Embryonic facial prominence (tissue), 1 donor: ENCODE data around the gene HAO1.
"Not testable (repeated sequence)": the region's sequence is repeated elsewhere in the genome, so short reads cannot be mapped to it uniquely, and the experiment has no call there.

ENCODE experiments used
- DNase-seq: peaks from one replicate; pipeline ENCODE4 v3.0.0-alpha.2; 2016; ENCODE audit errors: extremely low spot score

Gene HAO1

GRCh38 chr20:7940341-7940740 is at the start of gene HAO1:
TSS of gene HAO1 (minus strand) at chr20:7940458. CDS start at chr20:7940422, 36 bp downstream.
- DNase-seq = no peak

DNA sequence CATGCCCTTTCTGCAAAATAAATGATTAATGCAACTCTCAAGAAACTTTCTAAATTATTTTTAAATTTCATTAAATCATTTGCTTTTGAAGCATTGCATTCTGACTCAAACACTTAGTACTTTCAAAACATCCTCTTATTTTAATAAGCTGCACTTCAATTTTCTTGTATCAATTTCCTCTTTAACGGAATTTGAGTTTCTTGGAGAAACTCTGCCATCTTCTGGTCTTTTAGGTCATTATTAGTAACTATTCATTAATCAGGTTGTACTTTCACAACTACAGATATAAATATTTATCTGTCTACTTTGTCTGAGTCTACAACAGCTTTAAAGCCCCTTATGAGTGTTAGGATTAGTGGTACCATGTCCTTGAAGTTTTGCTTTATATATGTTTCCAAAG is 49.1 kb upstream of the HAO1 start:
- no peak for DNase-seq

- no peak for DNase-seq
Observed at GRCh38 chr20:7985916-7986315, 45.7 kb upstream of the HAO1 start.

- no peak for DNase-seq
Observed at GRCh38 chr20:7984192-7984591, 43.9 kb upstream of the HAO1 start.

DNA sequence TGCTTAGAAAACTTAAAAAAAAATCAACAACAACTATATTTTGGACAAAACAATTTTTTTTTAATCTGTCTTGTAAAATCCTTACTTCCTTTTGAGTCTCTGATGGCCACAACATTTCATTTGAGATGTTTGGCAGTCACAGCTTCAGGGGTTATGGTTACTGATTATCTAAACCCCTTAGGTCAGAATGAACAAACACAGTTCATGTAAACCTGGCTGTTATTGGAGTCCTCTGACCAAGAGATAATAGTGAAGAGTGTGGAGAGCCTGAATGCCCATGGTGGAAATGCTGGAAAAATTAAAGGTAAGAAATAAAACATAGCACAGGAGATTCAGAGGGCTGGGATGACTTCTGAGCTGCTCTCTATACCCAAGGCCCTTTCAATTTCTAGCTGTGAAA is 41.1 kb upstream of the HAO1 start:
- no peak for DNase-seq

GRCh38 chr20:7980332-7981046 is 40.2 kb upstream of the HAO1 start:
- DNase-seq = no peak

GRCh38 chr20:7977709-7978108 is 37.5 kb upstream of the HAO1 start:
- no peak for DNase-seq

DNA sequence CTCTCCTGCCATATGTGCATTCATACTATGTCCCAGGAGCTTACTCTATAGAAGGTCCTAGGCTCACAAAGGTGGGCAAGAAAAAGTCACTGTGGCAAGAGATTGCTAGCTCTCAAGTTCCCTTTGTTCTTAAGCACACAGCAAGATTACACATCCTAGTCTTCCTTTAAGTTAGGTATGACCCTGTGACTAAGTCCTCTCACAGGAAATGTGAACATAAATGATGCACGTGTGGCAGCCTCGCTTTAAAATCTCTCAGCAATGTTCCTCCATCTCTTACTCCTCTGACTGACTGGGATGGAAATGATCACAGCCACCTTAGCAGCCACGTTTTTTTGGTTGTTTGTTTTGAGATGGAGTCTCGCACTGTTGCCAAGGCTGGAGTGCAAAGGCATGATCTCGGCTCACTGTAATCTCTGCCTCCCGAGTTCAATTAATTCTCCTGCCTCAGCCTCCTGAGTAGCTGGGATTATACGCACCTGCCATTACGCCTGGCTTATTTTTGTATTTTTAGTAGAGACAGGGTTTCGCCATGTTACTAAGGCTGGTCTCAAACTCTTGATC is 35.7 kb upstream of the HAO1 start:
- no peak for DNase-seq

GRCh38 chr20:7974785-7975435 is 34.7 kb upstream of the HAO1 start:
- DNase-seq = no peak

- no peak for DNase-seq
Observed at GRCh38 chr20:7971536-7972280, 31.4 kb upstream of the HAO1 start.

DNA sequence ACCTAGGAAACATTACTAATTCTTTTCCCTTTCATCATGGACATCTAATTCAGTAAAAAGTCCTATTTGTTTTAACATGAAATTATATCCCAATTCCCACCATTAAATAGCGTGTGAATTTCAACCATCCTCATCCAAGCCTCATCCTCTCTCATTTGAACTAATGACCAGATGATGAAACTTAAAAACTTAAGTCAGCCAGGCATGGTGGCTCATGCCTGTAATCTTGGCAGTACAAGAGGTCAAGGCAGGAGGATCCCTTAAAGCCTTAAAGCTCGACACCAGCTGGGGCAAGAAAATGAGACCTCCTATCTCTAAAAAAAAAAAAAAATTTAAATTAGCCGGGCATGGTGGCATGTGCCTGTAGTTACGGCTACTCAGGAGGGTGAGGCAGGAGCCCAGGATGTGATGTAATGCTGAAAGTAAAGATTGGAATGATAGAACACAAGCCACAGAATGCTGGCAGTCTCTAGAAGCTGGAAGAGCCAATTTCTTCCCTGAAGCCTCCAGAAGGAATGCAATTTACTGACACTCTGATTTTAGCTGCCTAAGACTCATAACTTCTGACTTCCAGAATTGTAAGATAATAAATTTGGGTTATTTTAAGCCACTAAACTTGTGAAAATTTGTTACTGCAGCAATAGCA is 27.1 kb upstream of the HAO1 start:
- no peak for DNase-seq

DNA sequence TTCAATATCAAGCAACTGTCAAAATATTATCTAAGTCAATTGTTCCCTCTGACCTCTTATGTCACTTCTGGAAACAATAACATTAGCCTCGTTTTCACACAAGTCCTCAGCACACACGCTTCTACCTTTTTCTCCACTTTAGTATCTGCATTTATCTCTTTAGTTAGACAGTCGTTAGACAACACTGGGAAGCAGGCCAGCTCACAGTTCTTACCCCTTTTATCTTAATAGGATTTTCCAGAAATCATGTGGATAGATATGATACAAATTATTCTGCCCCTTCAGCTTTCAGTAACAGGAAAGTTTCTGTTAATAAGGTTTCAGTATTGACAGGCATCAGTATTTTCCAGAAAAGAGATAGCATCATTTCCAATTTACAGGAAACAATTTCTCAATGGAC is 25.9 kb upstream of the HAO1 start:
- no peak for DNase-seq

GRCh38 chr20:7959484-7959883 is 19.2 kb upstream of the HAO1 start:
- DNase-seq = no peak

- DNase-seq = not testable (repeated sequence)
Observed at GRCh38 chr20:7956561-7956960, 16.3 kb upstream of the HAO1 start.

- no peak for DNase-seq
Observed at GRCh38 chr20:7950387-7950786, 10.1 kb upstream of the HAO1 start.

DNA sequence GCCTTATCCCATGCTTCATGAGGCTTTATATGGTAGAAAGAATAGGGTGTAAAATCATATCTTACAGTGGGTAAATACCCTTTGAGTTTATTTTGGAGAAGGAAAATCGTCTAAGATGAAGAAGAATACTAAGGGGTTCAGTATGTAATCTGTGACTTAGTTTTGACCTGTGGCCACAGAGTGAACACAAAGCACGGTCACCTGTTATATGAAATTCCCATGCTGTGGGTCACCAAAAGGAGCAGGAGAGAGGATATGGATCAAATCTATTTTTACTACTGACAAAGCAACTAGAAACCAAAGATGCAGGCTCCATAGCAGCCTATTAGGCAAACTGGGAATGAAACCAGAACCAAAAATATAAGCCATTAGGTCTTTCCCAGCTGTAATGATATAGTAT is 3.6 kb upstream of the HAO1 start:
- DNase-seq = no peak

GRCh38 chr20:7939663-7940062 is 595 bp downstream of the HAO1 start:
- no peak for DNase-seq

- no peak for DNase-seq
Observed at GRCh38 chr20:7938058-7938457, 2.2 kb downstream of the HAO1 start.

DNA sequence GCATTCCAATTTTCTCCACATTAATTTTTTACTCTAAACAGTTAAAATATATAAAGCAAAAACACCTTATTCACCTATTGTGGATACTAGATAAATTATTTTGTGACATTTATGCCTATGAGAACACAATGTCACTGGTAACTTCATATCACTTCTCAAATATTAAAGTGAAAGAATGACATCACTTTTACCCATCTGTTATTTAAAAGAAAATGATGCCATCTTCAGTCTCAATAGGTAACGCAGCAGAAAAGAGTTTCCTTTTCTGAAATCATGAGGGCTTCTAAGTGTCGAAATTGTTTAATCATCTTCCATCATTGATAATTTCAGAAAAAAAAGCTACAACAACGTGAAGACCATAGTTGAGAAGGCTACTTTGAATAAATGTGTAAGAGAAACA is 2.9 kb downstream of the HAO1 start:
- DNase-seq = no peak

- DNase-seq = no peak
Observed at GRCh38 chr20:7935027-7935551, 5.2 kb downstream of the HAO1 start.

- DNase-seq = no peak
Observed at GRCh38 chr20:7933346-7933745, 6.9 kb downstream of the HAO1 start.

DNA sequence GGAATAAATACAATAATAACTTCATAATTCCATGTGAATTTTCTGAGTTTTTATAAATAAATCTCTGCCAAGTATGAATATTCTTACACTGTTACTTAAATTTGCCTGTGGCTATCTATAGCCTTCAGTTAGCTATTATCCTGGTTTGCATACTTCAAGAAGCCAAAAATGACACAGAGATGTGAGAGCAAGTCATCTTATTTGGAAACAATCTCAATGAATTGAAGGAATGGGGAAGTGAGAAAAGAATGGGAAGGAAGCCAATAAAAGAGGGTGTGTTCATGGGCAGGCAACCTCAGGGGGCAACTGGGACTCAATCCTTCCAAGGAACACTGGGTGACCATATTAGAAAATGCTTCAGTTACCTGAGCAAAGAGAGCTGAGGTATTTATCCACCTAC is 9.9 kb downstream of the HAO1 start:
- DNase-seq = no peak
